Left renal cortex interstitium (tissue), 4 donors: ENCODE data around the gene SPTBN5. TPM values are rescaled to one million over a fixed set of nuclear protein-coding genes. Genes with fewer than 3 reads are reported as not detected.
"Not testable (repeated sequence)": the region's sequence is repeated elsewhere in the genome, so short reads cannot be mapped to it uniquely, and the experiment has no call there.

Experiments used
- DNase-seq, 4 donors: peaks; one replicate each; pipeline ENCODE4 v3.0.0-alpha.2; 2013; ENCODE audit warnings: low read depth in 4 of 4, low spot score in 2 of 4, missing footprints in 1 of 4
- polyA plus RNA-seq, 4 donors: library from polyadenylated mRNA; unstranded; fragments of 120-200 nt; gene quantifications; one replicate each; pipeline ENCODE4 v1.2.1, GENCODE V29; 2013; ENCODE audit not compliant: insufficient read length in 4 of 4

SPTBN5 gene
- polyA plus RNA-seq, 4 donors: 2.2 to 4.9 (median 3.0) TPM

- DNase-seq: no peak
These were observed 43.2 kb downstream of the SPTBN5 start for GRCh38 chr15:41850482-41851166.

DNA sequence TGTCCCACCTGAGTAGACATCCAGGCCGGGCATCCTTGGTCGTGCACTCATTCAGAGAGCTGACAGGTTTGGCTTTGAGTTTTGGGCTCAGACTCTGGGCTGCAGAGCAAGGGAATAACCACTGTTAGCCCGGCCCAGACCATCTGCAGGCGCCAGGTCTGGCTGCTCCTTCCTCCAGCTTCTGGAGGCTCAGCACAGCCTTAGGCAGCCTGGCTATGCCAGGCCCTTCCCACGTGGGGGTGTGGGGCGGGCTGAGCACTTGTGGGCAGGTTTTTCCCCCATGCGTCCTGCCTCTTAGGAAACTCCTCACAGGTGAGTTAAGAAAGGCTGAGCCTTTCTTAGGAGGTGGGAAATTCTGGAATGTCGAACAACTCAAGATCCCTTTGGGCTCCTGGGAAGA, 44.0 kb downstream of the SPTBN5 start:
- DNase-seq: no peak

- no peak for DNase-seq
These were observed 44.6 kb downstream of the SPTBN5 start for GRCh38 chr15:41849204-41849603.

- DNase-seq: no peak
These were observed 45.2 kb downstream of the SPTBN5 start for GRCh38 chr15:41848631-41849030.

DNA sequence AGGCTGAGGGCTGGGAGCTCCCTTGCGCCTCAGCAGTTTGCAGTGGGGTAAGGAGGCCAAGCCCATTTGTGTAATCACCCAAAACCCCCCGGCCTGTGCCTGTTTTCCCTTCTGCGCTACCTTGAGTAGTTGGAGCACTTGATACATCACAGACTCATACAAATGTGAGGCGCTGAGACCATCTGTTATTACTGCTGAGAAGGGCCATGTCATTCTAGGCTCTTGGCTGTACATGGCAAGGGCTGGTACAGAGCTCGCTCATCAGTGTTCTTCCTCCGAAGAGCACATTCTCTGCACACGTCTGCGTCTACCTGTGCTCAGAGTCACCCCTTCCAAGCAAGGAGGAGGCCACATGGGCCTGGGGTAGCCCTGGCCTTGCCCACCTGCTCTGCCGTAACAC, 45.9 kb downstream of the SPTBN5 start:
- DNase-seq: no peak

GRCh38 chr15:41847206-41847605, 46.6 kb downstream of the SPTBN5 start:
- no peak for DNase-seq

GRCh38 chr15:41844814-41845213, 49.0 kb downstream of the SPTBN5 start:
- no peak for DNase-seq

GRCh38 chr15:41843571-41843970, 50.3 kb downstream of the SPTBN5 start:
- DNase-seq: no peak

GRCh38 chr15:41842229-41842628, 51.6 kb downstream of the SPTBN5 start:
- DNase-seq: no peak

DNA sequence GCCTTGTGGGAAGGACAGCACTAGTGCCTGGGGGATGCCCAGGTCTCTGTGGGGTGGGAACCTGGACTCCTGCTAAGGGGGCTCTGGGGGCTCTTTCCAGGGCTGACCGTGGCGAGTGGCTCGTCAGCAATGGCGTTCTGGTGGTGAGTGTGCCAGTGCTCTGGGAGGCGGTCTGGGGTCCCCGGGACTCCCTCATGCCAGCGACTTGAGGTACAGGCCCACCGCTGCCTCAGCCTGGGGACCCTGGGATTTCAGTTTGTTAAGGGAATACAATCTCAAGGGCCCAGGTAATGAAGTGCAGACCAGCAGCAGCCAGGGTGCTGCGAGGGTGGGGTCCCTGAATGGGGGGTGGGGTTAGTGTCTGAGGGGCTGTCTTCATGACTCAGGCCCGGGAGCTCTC, 52.7 kb downstream of the SPTBN5 start:
- DNase-seq: no peak

DNA sequence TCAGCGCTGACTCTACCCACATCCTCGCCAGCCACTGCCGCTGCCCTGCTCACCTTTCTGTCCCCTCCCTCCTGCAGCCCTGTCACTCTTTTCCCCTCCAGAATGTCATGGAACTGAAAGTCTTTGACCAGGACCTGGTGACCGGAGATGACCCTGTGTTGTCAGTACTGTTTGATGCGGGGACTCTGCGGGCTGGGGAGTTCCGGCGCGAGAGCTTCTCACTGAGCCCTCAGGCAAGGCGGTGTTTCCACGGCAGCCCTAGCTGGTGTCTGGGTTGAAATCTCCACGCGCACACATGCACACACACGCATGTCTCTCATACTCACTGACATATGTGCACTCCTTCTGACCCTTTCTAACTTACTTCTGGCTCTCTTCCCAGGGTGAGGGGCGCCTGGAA, 53.2 kb downstream of the SPTBN5 start:
- no peak for DNase-seq

DNA sequence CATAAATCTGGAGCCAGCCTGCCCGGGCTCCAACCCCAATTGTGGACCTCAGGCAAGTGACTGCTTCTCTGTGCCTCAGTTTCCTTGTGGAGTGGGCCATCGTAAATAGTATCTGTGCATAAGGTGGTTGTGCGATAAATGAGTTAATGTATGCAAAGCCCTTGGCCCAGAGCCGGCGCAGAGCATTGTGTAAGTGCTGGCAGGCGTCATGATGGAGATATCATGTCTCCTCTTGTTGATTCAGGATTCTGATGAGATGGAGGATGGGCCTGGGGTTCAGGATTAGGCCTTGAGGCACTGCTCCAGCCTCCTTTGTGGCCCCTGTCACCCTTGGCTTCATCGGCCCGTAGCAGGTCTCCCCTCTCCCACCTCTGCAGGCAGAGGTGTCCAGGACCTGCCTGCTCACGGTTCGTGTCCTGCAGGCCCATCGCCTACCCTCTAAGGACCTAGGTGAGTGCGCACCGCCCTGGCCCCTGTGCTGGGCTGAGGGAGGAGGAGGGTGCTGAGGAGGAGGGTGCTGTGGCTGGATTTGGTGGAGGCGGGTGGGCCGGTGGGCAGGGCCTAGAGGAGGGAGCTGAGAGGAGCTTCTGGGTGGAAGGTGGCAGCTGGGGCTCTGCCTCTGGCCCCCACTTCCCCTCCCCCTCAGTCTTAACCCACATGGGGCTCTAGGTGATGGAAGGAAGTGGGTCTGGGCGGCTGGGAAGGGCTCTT, 53.9 kb downstream of the SPTBN5 start:
- DNase-seq: no peak

DNA sequence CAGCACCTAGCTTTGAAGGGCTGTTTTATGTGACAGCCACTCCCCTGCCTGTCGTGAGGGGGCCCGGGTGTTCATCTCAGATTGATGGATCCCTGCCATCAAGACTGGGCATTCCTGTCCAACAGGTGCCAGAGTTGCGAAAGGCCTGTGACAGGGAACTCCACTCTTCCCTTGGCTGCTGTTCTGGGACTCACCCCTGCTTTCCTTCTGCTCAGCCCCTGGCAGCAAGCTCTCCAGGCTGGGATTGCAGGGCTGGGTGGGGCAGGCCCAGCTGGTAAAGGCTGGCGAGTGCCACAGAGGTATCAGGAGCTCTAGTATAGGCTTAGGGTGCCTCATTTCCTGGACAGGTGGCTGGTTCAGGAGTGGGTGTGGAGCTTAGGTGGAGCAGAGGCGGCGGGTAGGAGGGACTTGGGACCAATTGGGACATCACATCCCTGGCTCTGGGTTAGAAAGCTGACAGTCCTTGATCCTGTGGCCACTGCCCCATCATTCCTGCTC, 55.4 kb downstream of the SPTBN5 start, which contains the start of gene PLA2G4B:
Gene PLA2G4B (plus strand): TSS at position 448 of the 498 bp plus-strand sequence. CDS start 67 bp downstream, outside the sequence.
- DNase-seq: no peak

DNA sequence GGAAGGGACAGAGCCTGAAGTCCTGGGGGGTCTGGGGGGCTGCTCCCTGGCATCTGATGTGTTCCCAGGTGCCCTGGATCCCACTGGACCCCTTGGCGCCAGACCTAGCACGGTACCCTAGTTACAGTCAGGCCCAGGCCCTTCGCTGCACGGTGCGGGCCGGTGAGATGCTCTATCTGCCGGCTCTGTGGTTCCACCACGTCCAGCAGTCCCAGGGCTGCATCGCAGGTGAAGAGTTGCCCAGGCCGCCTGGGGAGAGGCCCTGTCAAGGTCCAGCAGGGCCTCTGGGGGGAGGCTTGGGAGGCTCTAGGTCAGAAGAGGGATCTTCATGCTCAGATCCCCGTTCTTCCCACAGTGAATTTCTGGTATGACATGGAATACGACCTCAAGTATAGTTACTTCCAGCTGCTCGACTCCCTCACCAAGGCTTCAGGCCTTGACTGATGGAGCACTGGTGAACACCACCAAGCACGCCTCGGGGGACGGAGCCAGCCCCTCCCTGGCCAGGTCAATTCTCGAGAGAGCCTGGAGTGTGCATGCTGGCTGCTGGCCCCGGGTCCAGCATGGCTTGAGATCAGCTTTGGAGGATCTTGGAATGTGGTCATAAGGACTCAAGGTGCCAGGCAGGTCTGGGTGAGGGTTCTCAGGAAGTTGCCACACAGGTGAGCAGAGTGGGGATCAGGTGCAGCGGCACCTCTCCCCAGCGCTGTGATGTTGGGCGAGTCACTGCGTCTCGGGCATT, 57.0 kb downstream of the SPTBN5 start:
- DNase-seq: no peak

DNA sequence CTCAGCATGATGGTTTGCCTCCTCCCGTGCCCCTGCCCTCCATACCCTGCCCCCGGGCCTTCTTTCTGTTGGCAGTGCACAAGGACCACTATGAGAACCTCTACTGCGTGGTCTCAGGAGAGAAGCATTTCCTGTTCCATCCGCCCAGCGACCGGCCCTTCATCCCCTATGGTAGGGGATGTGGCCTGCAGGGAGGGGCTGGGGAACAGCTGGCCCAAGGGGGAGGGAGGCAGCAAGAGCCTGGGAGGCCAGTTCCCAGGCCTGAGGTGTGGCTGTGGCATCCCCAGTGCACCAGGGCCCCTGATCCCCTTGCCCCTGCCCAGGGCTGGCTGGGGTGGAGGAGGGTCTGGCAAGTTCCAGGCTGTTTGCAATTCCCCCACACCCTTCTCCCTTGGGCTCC, 57.8 kb downstream of the SPTBN5 start:
- DNase-seq: no peak

GRCh38 chr15:41834096-41834495, 59.8 kb downstream of the SPTBN5 start:
- no peak for DNase-seq

- no peak for DNase-seq
These were observed 61.0 kb downstream of the SPTBN5 start for GRCh38 chr15:41832875-41833274.

DNA sequence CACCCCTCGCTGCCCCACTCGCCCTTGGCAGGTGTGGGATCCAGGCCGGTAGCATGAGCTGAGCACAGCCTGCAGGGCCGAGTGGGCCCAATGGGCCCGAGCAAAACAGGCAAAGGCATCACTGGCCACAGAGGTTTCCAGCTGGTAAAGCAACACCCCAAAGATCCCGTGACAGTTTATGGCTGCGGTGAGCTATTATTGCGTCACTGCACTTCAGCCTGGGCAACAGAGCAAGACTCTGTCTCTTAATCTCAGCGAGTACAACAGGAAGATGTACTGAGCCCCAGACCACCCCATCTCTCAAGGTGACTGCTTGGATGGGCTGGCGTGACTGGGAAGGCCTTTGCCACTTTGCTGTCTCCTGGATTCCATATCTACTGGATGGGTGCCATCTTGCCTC, 61.6 kb downstream of the SPTBN5 start:
- DNase-seq: no peak

DNA sequence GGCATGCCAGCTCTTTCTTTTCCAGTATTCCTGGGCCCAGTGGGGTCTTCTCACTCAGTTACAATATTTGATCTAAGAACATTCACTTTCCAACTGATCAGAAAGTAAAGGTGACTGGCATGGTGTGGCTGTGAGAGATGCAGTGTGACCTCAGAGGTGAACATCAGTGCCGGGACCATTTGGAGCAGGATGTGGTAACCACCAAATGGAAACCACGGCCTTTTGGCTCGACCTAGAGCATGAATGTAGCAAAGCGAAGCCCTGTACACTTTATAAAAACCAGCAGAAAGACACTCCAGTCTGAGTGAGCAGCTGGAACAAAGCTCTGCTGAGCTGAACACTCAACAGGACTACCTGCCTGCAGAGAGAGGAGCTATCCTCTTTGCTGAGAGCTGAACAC, 62.6 kb downstream of the SPTBN5 start:
- not testable (repeated sequence) for DNase-seq

GRCh38 chr15:41829959-41830646, 63.8 kb downstream of the SPTBN5 start:
- no peak for DNase-seq

GRCh38 chr15:41828807-41829141, 65.1 kb downstream of the SPTBN5 start:
- no peak for DNase-seq
